K562 (cell line): Measurements from ENCODE around the gene QRFP. TPM values are rescaled to one million over a fixed set of nuclear protein-coding genes. Genes with fewer than 3 reads are reported as not detected.

Source experiments
- ATAC-seq: fragments of 200-7000 bp; cut with Tn5 transposase; 3 replicates; pipeline ENCODE4 v1.9.1; 2020; ENCODE audit warnings: moderate library complexity
- BruUV-seq: library from RNA; stranded (reverse); fragments of 400-500 nt; replicated peaks from 2 replicates; lab custom pipeline; 2021; lab: Mats Ljungman, UMichigan
- CTCF ChIA-PET: fragments of 300-600 bp; formaldehyde crosslinking; extraction: SDS; loops from one replicate; lab custom pipeline; 2021; ENCODE audit warnings: low intra/inter-chr PET ratio; lab: Yijun Ruan, JAX
- POLR2A ChIA-PET: fragments of 300-600, 350-650 bp; sonication (Branson Sonifier 250); formaldehyde crosslinking; extraction: SDS; loops from one replicate; lab custom pipeline; 2021; ENCODE audit warnings: antibody characterized with exemption, inconsistent platforms; lab: Yijun Ruan, JAX
- DNase-seq, 4 experiments: peaks; one replicate each; pipeline versions ENCODE4 v3.0.0 to v3.0.0-alpha.2; 2011 to 2018; ENCODE audit warnings: low spot score in 3 of 4, mixed read lengths in 3 of 4; ENCODE audit errors: extremely low read depth in 1 of 4
- FAIRE-seq: peaks from 2 replicates; lab custom pipeline; 2011; peaks lifted over from hg19 to GRCh38; lab: Jason Lieb, UNC
- H2AFZ ChIP-seq: 2 replicates; pipeline ENCODE4 v1.6.0; 2011; ENCODE audit warnings: low read depth, low read length, control low read depth, inconsistent platforms
- H3K27ac ChIP-seq: fragments of 200-600 bp; 3 replicates; pipeline ENCODE4 v1.8.0; 2011; ENCODE audit warnings: low read depth, mild to moderate bottlenecking, control low read depth, inconsistent platforms, low read length, moderate library complexity, mixed read lengths; ENCODE audit errors: extremely low read depth
- H3K27me3 ChIP-seq, 2 experiments: fragments of 300-600 bp in 1 of 2; 2 replicates in 1 of 2; 3 replicates in 1 of 2; pipeline versions ENCODE4 v1.6.0 to v1.8.0; 2011; ENCODE audit warnings: inconsistent platforms in 2 of 2, low read length in 2 of 2, mild to moderate bottlenecking in 1 of 2, mixed read lengths in 1 of 2, moderate library complexity in 1 of 2; ENCODE audit not compliant: control insufficient read depth in 2 of 2, insufficient read depth in 2 of 2
- H3K36me3 ChIP-seq: fragments of 300-600 bp; 3 replicates; pipeline ENCODE4 v1.8.0; 2011; ENCODE audit warnings: mild to moderate bottlenecking, low read length, inconsistent platforms; ENCODE audit not compliant: control insufficient read depth, insufficient read depth
- H3K4me1 ChIP-seq, 2 experiments: fragments of 200-600 bp in 1 of 2; replicated peaks in 1 of 2; 2 replicates in 1 of 2; 3 replicates in 1 of 2; pipeline versions ENCODE4 v1.5.1 to v1.8.0; 2011; ENCODE audit warnings: inconsistent platforms in 2 of 2, low read length in 2 of 2, mild to moderate bottlenecking in 1 of 2, mixed read lengths in 1 of 2, moderate library complexity in 1 of 2; ENCODE audit not compliant: control insufficient read depth in 2 of 2, insufficient read depth in 2 of 2
- H3K4me2 ChIP-seq: 2 replicates; pipeline ENCODE4 v1.6.1; 2011; ENCODE audit warnings: low read length, control low read depth, inconsistent platforms, mixed read lengths; ENCODE audit not compliant: insufficient read depth
- H3K4me3 ChIP-seq: fragments of 200-600 bp; sonication (generic), shearing (Covaris generic); 2 replicates; pipeline ENCODE4 v1.5.1; 2016; ENCODE audit warnings: control low read depth, inconsistent platforms
- H3K79me2 ChIP-seq: fragments of 200-600 bp; 3 replicates; pipeline ENCODE4 v1.8.0; 2011; ENCODE audit warnings: low read length, inconsistent platforms; ENCODE audit not compliant: control insufficient read depth, insufficient read depth
- H3K9ac ChIP-seq, 2 experiments: 2 replicates each; pipeline versions ENCODE4 v1.6.0 to v1.6.1; 2011; ENCODE audit warnings: low read depth in 2 of 2, low read length in 2 of 2, control low read depth in 1 of 2, inconsistent platforms in 1 of 2, mild to moderate bottlenecking in 1 of 2, mixed read lengths in 1 of 2; ENCODE audit not compliant: insufficient read depth in 1 of 2
- H3K9me1 ChIP-seq: one replicate; pipeline ENCODE4 v1.6.0; 2011; ENCODE audit warnings: inconsistent platforms, mild to moderate bottlenecking, low read length, moderate library complexity; ENCODE audit not compliant: control insufficient read depth, insufficient read depth
- H3K9me3 ChIP-seq: replicated peaks from 2 replicates; pipeline ENCODE4 v1.5.1; 2011; ENCODE audit warnings: low read depth, low read length, inconsistent platforms; ENCODE audit not compliant: control insufficient read depth, insufficient read depth
- H4K20me1 ChIP-seq: replicated peaks from 2 replicates; pipeline ENCODE4 v1.6.1; 2011; ENCODE audit warnings: low read length, inconsistent platforms, mixed read lengths; ENCODE audit not compliant: control insufficient read depth, insufficient read depth
- IRF2 ChIP-seq: sonication (generic); formaldehyde crosslinking; IDR thresholded peaks from 2 replicates; pipeline ENCODE4 v1.8.1; 2022; ENCODE audit warnings: mild to moderate bottlenecking, missing genetic modification reagents
- MLX ChIP-seq, 2 experiments: fragments of 450-650 bp in 1 of 2; sonication (generic) in 1 of 2; formaldehyde crosslinking; conservative IDR thresholded peaks; 2 replicates each; pipeline versions ENCODE4 v1.4.0 to v1.8.1; 2020 to 2022; ENCODE audit warnings: mild to moderate bottlenecking in 1 of 2, missing genetic modification reagents in 1 of 2
- POLR2AphosphoS2 ChIP-seq: IDR thresholded peaks from 2 replicates; pipeline ENCODE4 v1.6.1; 2012; ENCODE audit warnings: low read length, improper control_type of control experiment
- ZBTB1 ChIP-seq: sonication (generic); formaldehyde crosslinking; IDR thresholded peaks from 2 replicates; pipeline ENCODE4 v1.8.1; 2023; ENCODE audit warnings: missing genetic modification reagents, low read depth, mild to moderate bottlenecking, borderline replicate concordance
- ZNF140 ChIP-seq: fragments of 250-450 bp; sonication (Bioruptor Pico); IDR thresholded peaks from 2 replicates; pipeline ENCODE4 v1.8.0; 2021; ENCODE audit warnings: moderate library complexity, mild to moderate bottlenecking, inconsistent platforms
- WGBS: fragments of 100-300 bp; shearing (Covaris generic); methylation state at CpG from one replicate; pipeline ENCODE4 v1.1.6; 2016; ENCODE audit warnings: low coverage, mixed read lengths; ENCODE audit not compliant: insufficient coverage; ENCODE audit errors: missing lambda C conversion rate; 5-methylcytosine and 5-hydroxymethylcytosine counted together
- in situ Hi-C: fragments of 300-500 bp; cut with MboI; formaldehyde crosslinking; loops from 4 replicates; pipeline ENCODE4 v1.15.0; 2018; ENCODE audit warnings: inconsistent platforms, mixed read lengths
- intact Hi-C: fragments of 100-400 bp; cut with micrococcal nuclease; formaldehyde crosslinking; loops from 2 replicates; pipeline ENCODE4 v1.14.2; 2022
- polyA plus RNA-seq, 8 experiments: library from polyadenylated mRNA; depleted of rRNA in 4 of 8; stranded (reverse) in 5 of 8; unstranded in 3 of 8; fragments of >200 nt; fragmentation: Nextera tagmentation in 2 of 8; fragmentation: Illumina TruSeq in 1 of 8; extraction: Ambion mirVana in 2 of 8; extraction: Trizol in 1 of 8; gene quantifications; 2 replicates each; pipeline versions ENCODE4 v1.2.1 to v1.2.3, GENCODE V29; 2011 to 2014; ENCODE audit warnings: inconsistent platforms in 1 of 8, missing spikeins in 1 of 8
- total RNA-seq, 7 experiments: library from RNA; depleted of rRNA in 6 of 7; stranded (reverse); fragments of >200 nt in 6 of 7; fragmentation: Illumina TruSeq in 2 of 7; extraction: Trizol in 2 of 7; gene quantifications; 2 replicates each; pipeline versions ENCODE4 v1.2.1 to v1.2.3, GENCODE V29; 2011 to 2021; ENCODE audit warnings: low replicate concordance in 1 of 7
- TF ChIP-seq, protein P1 (sequence below): sonication (generic); formaldehyde crosslinking; IDR thresholded peaks from 2 replicates; pipeline ENCODE4 v1.8.1; 2023; ENCODE audit warnings: mild to moderate bottlenecking, missing genetic modification reagents
- TF ChIP-seq, protein P2 (sequence below): fragments of 250-450 bp; sonication (Bioruptor Pico); IDR thresholded peaks from 2 replicates; pipeline ENCODE4 v1.4.0; 2020

QRFP gene
- total and polyA plus RNA-seq, 9 of the 15 experiments (the other 6 are each of a cell fraction or from before 2014, with no cell fraction given): not detected

DNA sequence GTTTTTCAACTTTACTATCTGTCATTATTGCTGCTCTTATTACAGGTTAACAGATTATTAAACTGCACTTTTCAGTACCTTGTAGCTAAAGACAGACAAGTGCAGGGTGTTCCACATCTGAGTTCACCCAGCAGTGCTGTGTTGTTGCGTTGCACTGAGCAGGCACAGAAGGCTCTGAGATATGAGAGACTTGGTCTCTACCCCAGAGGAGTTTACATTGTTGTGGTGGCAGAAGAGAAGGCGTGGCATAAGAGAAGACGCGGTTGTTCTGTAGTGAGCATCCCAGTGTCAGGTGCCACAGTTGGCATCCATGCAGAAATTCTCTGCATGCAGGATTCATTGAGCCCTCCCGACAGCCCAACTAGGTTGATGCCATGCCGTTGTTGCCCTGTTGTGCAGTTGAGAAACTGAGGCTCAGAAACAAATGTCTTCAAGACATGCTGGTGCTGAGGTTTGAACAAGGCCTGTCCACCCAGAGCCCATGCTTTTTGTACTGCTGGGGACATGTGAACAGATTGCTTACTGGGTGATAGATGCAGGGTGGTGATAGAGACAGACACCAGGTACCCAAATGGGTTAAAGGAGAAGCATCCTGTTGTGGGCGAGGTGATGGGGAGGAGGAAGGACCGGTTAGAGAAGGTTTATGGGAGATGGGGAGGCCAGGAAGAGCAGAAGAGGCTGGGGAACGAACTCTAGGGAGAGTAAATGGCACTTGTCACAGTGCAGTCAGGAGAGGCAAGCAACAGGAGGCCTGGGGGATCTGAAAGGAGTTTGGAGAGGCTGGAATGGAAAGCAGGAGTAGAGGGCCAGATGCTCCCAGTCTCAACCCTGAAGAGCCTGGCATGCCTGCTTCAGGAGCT lies 53.3 kb downstream of the QRFP start:
- Histone ChIP-seq H3K9ac (peak overlapping the region in 1 of 2 experiments; percentile 3; a peak in 1 of 4 replicates), H3K9me3 (no peaks in the 10 kb centered on the region), H3K36me3 (no peaks in the 10 kb centered on the region), H3K4me3 (no peak overlapping the region), H3K79me2 (no peaks in the 10 kb centered on the region), H3K4me1 (peaks cover 26 to 29% of the 10 kb centered on the region in 2 experiments), H2AFZ (no peak overlapping the region), H3K27me3 (no peaks in the 10 kb centered on the region), H4K20me1 (peaks cover 23% of the 10 kb centered on the region), H3K4me2 (no peak overlapping the region), H3K27ac (no peak overlapping the region), H3K9me1 (peaks cover 12% of the 10 kb centered on the region)
- ChIA-PET POLR2A (interaction anchor here (0.6 to 11.7 kb wide), 14 partner anchors 8 to 89 kb away, joined by 3 to 160 read pairs (median 4); partner anchors contain the start of gene ABL1), CTCF (interaction anchor here (0.6 to 0.7 kb wide), 2 partner anchors 20 to 493 kb away, joined by 3 to 4 read pairs; no protein-coding TSS in a partner anchor)
- FAIRE-seq: no peak
- peak in 1 of 4 experiments; percentile 61 for DNase-seq
- in situ Hi-C loops (no loop called here), intact Hi-C loops (no loop called here)
- 73% methylated on average over 9 of the region's 9 CpGs for WGBS
- TF ChIP-seq, protein P1, sequence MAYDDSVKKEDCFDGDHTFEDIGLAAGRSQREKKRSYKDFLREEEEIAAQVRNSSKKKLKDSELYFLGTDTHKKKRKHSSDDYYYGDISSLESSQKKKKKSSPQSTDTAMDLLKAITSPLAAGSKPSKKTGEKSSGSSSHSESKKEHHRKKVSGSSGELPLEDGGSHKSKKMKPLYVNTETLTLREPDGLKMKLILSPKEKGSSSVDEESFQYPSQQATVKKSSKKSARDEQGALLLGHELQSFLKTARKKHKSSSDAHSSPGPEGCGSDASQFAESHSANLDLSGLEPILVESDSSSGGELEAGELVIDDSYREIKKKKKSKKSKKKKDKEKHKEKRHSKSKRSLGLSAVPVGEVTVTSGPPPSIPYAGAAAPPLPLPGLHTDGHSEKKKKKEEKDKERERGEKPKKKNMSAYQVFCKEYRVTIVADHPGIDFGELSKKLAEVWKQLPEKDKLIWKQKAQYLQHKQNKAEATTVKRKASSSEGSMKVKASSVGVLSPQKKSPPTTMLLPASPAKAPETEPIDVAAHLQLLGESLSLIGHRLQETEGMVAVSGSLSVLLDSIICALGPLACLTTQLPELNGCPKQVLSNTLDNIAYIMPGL (CRISPR knock-in tag): 0 out of 2 replicates have a peak, but pooled peaks have one; percentile 48
- TF ChIP-seq MLX (CRISPR knock-in tag; conservative IDR thresholded peaks at IDR 0.05) (peak in 1 of 2 experiments; percentile 92; a peak in 2 of 4 replicates), ZBTB1 (CRISPR knock-in tag) (no peak), ZNF140 (CRISPR knock-in tag) (no peak), IRF2 (CRISPR knock-in tag) (no peak), POLR2AphosphoS2 (no peak)
- TF ChIP-seq, protein P2, sequence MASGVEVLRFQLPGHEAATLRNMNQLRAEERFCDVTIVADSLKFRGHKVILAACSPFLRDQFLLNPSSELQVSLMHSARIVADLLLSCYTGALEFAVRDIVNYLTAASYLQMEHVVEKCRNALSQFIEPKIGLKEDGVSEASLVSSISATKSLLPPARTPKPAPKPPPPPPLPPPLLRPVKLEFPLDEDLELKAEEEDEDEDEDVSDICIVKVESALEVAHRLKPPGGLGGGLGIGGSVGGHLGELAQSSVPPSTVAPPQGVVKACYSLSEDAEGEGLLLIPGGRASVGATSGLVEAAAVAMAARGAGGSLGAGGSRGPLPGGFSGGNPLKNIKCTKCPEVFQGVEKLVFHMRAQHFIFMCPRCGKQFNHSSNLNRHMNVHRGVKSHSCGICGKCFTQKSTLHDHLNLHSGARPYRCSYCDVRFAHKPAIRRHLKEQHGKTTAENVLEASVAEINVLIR (CRISPR knock-in tag): no peak
- ATAC-seq: peak; percentile 7
- BruUV-seq: no TSS peak

Other genes starting within 250 kb of the QRFP start
- gene PRDM12, start 232.2 kb downstream of the QRFP start, total RNA-seq (2014; rRNA removed): 0.08 and 0.09 TPM in 2 replicates
- gene PRDM12, start 232.2 kb downstream of the QRFP start, total RNA-seq (2014; rRNA removed; fragmentation: Illumina TruSeq; extraction: Trizol): 0.10 TPM in 1 of 2 replicates, not detected in the other
- gene PRDM12, start 232.2 kb downstream of the QRFP start, total RNA-seq (2015; rRNA removed; fragmentation: Illumina TruSeq; extraction: Trizol): 0.08 TPM in 1 of 2 replicates, not detected in the other
- 0.22 and 0.25 TPM in 2 replicates for gene PRDM12, start 232.2 kb downstream of the QRFP start, total RNA-seq (2021)
- 0.04 and 0.07 TPM in 2 replicates for gene PRDM12, start 232.2 kb downstream of the QRFP start, polyA plus RNA-seq (2011; rRNA removed)
- gene PRDM12, start 232.2 kb downstream of the QRFP start, polyA plus RNA-seq (2014; fragmentation: Illumina TruSeq; extraction: Trizol): 0.11 and 0.18 TPM in 2 replicates
- under 1 TPM; 0.04 to 0.06 TPM for gene PRDM12, start 232.2 kb downstream of the QRFP start, polyA plus RNA-seq (2014; fragmentation: Nextera tagmentation; extraction: Ambion mirVana)
- 0.05 TPM in 1 of 2 replicates, not detected in the other for gene PRDM12, start 232.2 kb downstream of the QRFP start, polyA plus RNA-seq (2014; rRNA removed)
- 48.5 and 50.6 TPM in 2 replicates for gene EXOSC2, start 203.0 kb downstream of the QRFP start, total RNA-seq (2014; rRNA removed)
- 101 and 105 TPM in 2 replicates for gene EXOSC2, start 203.0 kb downstream of the QRFP start, total RNA-seq (2014; rRNA removed; fragmentation: Illumina TruSeq; extraction: Trizol)
- gene EXOSC2, start 203.0 kb downstream of the QRFP start, total RNA-seq (2015; rRNA removed; fragmentation: Illumina TruSeq; extraction: Trizol): 81.4 and 87.0 TPM in 2 replicates
- gene EXOSC2, start 203.0 kb downstream of the QRFP start, total RNA-seq (2021): 67.1 and 71.8 TPM in 2 replicates
- 59.9 and 87.5 TPM in 2 replicates for gene EXOSC2, start 203.0 kb downstream of the QRFP start, polyA plus RNA-seq (2011; rRNA removed)
- gene EXOSC2, start 203.0 kb downstream of the QRFP start, polyA plus RNA-seq (2014; fragmentation: Illumina TruSeq; extraction: Trizol): 69.1 and 77.6 TPM in 2 replicates
- 10 to 100 TPM; 46.0 to 89.0 TPM for gene EXOSC2, start 203.0 kb downstream of the QRFP start, polyA plus RNA-seq (2014; fragmentation: Nextera tagmentation; extraction: Ambion mirVana)
- gene EXOSC2, start 203.0 kb downstream of the QRFP start, polyA plus RNA-seq (2014; rRNA removed): 66.5 and 75.3 TPM in 2 replicates
- gene ABL1, start 61.6 kb downstream of the QRFP start, total RNA-seq (2014; rRNA removed): 45.1 and 61.3 TPM in 2 replicates
- 28.6 and 30.2 TPM in 2 replicates for gene ABL1, start 61.6 kb downstream of the QRFP start, total RNA-seq (2014; rRNA removed; fragmentation: Illumina TruSeq; extraction: Trizol)
- gene ABL1, start 61.6 kb downstream of the QRFP start, total RNA-seq (2015; rRNA removed; fragmentation: Illumina TruSeq; extraction: Trizol): 37.8 and 41.0 TPM in 2 replicates
- gene ABL1, start 61.6 kb downstream of the QRFP start, total RNA-seq (2021): 124 and 130 TPM in 2 replicates
- 26.0 and 35.7 TPM in 2 replicates for gene ABL1, start 61.6 kb downstream of the QRFP start, polyA plus RNA-seq (2011; rRNA removed)
- gene ABL1, start 61.6 kb downstream of the QRFP start, polyA plus RNA-seq (2014; fragmentation: Illumina TruSeq; extraction: Trizol): 64.0 and 77.9 TPM in 2 replicates
- gene ABL1, start 61.6 kb downstream of the QRFP start, polyA plus RNA-seq (2014; fragmentation: Nextera tagmentation; extraction: Ambion mirVana): 1 to 10 TPM; 1.5 to 1.6 TPM
- 59.7 and 60.0 TPM in 2 replicates for gene ABL1, start 61.6 kb downstream of the QRFP start, polyA plus RNA-seq (2014; rRNA removed)
- gene FIBCD1, start 42.4 kb upstream of the QRFP start, total RNA-seq (2014; rRNA removed): 1.00 and 2.1 TPM in 2 replicates
- 0.95 TPM in 1 of 2 replicates, not detected in the other for gene FIBCD1, start 42.4 kb upstream of the QRFP start, total RNA-seq (2014; rRNA removed; fragmentation: Illumina TruSeq; extraction: Trizol)
- not detected in 2 replicates for gene FIBCD1, start 42.4 kb upstream of the QRFP start, total RNA-seq (2015; rRNA removed; fragmentation: Illumina TruSeq; extraction: Trizol)
- 0.71 and 1.5 TPM in 2 replicates for gene FIBCD1, start 42.4 kb upstream of the QRFP start, total RNA-seq (2021)
- gene FIBCD1, start 42.4 kb upstream of the QRFP start, polyA plus RNA-seq (2011; rRNA removed): 0.79 and 1.2 TPM in 2 replicates
- not detected in 2 replicates for gene FIBCD1, start 42.4 kb upstream of the QRFP start, polyA plus RNA-seq (2014; fragmentation: Illumina TruSeq; extraction: Trizol)
- gene FIBCD1, start 42.4 kb upstream of the QRFP start, polyA plus RNA-seq (2014; fragmentation: Nextera tagmentation; extraction: Ambion mirVana): not detected
- 0.53 and 2.7 TPM in 2 replicates for gene FIBCD1, start 42.4 kb upstream of the QRFP start, polyA plus RNA-seq (2014; rRNA removed)
- gene LAMC3, start 112.4 kb upstream of the QRFP start, total RNA-seq (2014; rRNA removed): not detected in 2 replicates
- gene LAMC3, start 112.4 kb upstream of the QRFP start, total RNA-seq (2014; rRNA removed; fragmentation: Illumina TruSeq; extraction: Trizol): not detected in 2 replicates
- gene LAMC3, start 112.4 kb upstream of the QRFP start, total RNA-seq (2015; rRNA removed; fragmentation: Illumina TruSeq; extraction: Trizol): not detected in 2 replicates
- gene LAMC3, start 112.4 kb upstream of the QRFP start, total RNA-seq (2021): 0.09 TPM in 1 of 2 replicates, not detected in the other
- 0.05 and 0.10 TPM in 2 replicates for gene LAMC3, start 112.4 kb upstream of the QRFP start, polyA plus RNA-seq (2011; rRNA removed)
- not detected in 2 replicates for gene LAMC3, start 112.4 kb upstream of the QRFP start, polyA plus RNA-seq (2014; fragmentation: Illumina TruSeq; extraction: Trizol)
- gene LAMC3, start 112.4 kb upstream of the QRFP start, polyA plus RNA-seq (2014; fragmentation: Nextera tagmentation; extraction: Ambion mirVana): not detected
- gene LAMC3, start 112.4 kb upstream of the QRFP start, polyA plus RNA-seq (2014; rRNA removed): not detected in 2 replicates
- gene AIF1L, start 199.7 kb upstream of the QRFP start, total RNA-seq (2014; rRNA removed): 0.86 and 1.1 TPM in 2 replicates
- 1.3 and 1.5 TPM in 2 replicates for gene AIF1L, start 199.7 kb upstream of the QRFP start, total RNA-seq (2014; rRNA removed; fragmentation: Illumina TruSeq; extraction: Trizol)
- gene AIF1L, start 199.7 kb upstream of the QRFP start, total RNA-seq (2015; rRNA removed; fragmentation: Illumina TruSeq; extraction: Trizol): 0.68 and 0.76 TPM in 2 replicates
- 1.7 and 2.0 TPM in 2 replicates for gene AIF1L, start 199.7 kb upstream of the QRFP start, total RNA-seq (2021)
- 5.9 and 9.1 TPM in 2 replicates for gene AIF1L, start 199.7 kb upstream of the QRFP start, polyA plus RNA-seq (2011; rRNA removed)
- gene AIF1L, start 199.7 kb upstream of the QRFP start, polyA plus RNA-seq (2014; fragmentation: Illumina TruSeq; extraction: Trizol): 2.3 and 2.6 TPM in 2 replicates
- under 1 TPM; 0.34 to 0.77 TPM for gene AIF1L, start 199.7 kb upstream of the QRFP start, polyA plus RNA-seq (2014; fragmentation: Nextera tagmentation; extraction: Ambion mirVana)
- 1.6 TPM in 2 replicates for gene AIF1L, start 199.7 kb upstream of the QRFP start, polyA plus RNA-seq (2014; rRNA removed)
- 62.4 and 102 TPM in 2 replicates for gene NUP214, start 228.8 kb upstream of the QRFP start, total RNA-seq (2014; rRNA removed)
- gene NUP214, start 228.8 kb upstream of the QRFP start, total RNA-seq (2014; rRNA removed; fragmentation: Illumina TruSeq; extraction: Trizol): 123 and 134 TPM in 2 replicates
- 133 and 136 TPM in 2 replicates for gene NUP214, start 228.8 kb upstream of the QRFP start, total RNA-seq (2015; rRNA removed; fragmentation: Illumina TruSeq; extraction: Trizol)
- gene NUP214, start 228.8 kb upstream of the QRFP start, total RNA-seq (2021): 332 and 336 TPM in 2 replicates
- 56.9 and 113 TPM in 2 replicates for gene NUP214, start 228.8 kb upstream of the QRFP start, polyA plus RNA-seq (2011; rRNA removed)
- gene NUP214, start 228.8 kb upstream of the QRFP start, polyA plus RNA-seq (2014; fragmentation: Illumina TruSeq; extraction: Trizol): 207 and 246 TPM in 2 replicates
- gene NUP214, start 228.8 kb upstream of the QRFP start, polyA plus RNA-seq (2014; fragmentation: Nextera tagmentation; extraction: Ambion mirVana): 10 to 100 TPM; 78.9 to 81.6 TPM
- 97.1 and 106 TPM in 2 replicates for gene NUP214, start 228.8 kb upstream of the QRFP start, polyA plus RNA-seq (2014; rRNA removed)